Erythroblast (primary cell): ENCODE data around the gene CRB3.

Experiments
- DNase-seq, 2 experiments: peaks; one replicate each; lab custom pipeline; 2025; lab: John Stamatoyannopoulos, UW
- GATA1 ChIP-seq: IDR thresholded peaks from 2 replicates; pipeline ENCODE4 v1.6.1; 2011; ENCODE audit warnings: low read depth, mild to moderate bottlenecking, control low read depth, low read length, moderate library complexity
- POLR2A ChIP-seq: IDR thresholded peaks from 2 replicates; pipeline ENCODE4 v1.6.1; 2011; ENCODE audit warnings: mild to moderate bottlenecking, low read length

CRB3 gene

DNA sequence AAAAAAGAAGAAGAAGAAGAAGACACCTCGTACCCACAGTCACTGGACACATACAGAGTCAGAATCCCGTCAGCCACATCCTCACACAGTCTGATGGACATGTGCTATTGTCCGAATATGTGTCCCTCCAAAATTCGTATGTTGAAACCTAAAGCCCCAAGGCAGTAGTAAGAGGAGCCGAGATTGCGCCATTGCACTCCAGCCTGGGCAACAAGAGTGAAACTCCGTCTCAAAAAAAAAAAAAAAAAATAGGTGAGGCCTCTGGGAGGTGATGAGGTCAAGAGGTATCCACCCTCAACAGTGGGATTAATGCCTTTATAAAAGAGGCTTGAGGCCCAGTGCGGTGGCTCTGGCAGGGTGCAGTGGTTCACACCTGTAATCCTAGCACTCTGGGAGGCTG lies 20.2 kb downstream of the CRB3 start:
- no peak for DNase-seq
- no peak for TF ChIP-seq POLR2A
- no peak for TF ChIP-seq GATA1

DNA sequence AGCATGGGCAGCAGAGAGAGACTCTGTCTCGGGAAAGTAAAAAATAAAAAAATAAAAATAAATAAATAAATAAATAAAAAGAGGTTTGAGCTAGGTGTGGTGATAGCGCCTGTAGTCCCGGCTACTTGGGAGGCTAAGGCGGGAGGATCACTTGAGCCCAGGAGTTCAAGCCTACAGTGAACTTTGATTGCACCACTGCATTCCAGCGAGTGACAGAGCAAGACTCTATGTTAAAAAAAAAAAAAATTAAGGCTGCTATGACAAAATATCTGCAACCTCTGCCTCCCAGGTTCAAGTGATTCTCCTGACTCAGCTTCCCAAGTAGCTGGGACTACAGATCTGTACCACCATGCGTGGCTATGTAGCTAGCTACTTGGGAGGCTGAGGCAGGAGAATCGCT lies 20.8 kb downstream of the CRB3 start:
- TF ChIP-seq GATA1 (no peak), POLR2A (no peak)
- no peak for DNase-seq

DNA sequence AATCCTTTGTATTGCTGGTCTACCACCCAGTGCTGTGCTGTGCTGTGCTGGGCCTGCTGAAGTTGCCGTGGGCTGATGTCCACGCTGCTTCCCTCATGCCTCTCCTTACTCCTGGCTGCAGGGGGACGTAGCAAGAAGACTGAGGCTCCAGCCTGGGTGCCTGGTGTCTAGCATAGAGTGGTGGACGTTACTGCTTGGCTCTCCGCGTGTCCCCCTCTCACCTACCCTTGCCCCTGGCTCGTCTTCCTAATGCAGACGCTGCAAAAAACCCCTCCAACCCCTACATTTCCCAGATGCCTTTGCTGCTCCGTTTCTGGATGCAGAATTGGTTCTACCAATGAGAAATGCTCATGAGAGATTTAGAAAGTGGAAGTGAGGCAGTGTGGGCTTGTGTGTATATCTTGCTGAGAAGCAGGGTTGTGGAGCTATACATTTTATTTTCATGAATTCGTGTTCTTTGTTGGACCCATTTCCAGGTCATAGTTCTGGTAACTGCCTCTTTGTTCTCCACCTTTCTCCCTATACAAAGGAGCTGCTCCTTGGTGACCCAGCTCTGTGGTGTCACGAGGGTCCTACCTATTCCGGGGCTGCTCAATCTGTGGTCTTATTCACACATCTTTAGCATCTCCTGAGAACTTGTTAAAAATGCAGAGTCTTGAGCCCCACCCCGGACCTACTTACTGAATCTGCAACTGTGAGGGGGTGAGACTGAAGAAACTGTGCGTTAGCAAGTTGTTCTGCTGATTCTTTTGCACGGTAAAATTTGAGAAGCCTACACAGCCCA lies 25.4 kb downstream of the CRB3 start:
- DNase-seq: no peak
- TF ChIP-seq POLR2A (no peak), GATA1 (no peak)

DNA sequence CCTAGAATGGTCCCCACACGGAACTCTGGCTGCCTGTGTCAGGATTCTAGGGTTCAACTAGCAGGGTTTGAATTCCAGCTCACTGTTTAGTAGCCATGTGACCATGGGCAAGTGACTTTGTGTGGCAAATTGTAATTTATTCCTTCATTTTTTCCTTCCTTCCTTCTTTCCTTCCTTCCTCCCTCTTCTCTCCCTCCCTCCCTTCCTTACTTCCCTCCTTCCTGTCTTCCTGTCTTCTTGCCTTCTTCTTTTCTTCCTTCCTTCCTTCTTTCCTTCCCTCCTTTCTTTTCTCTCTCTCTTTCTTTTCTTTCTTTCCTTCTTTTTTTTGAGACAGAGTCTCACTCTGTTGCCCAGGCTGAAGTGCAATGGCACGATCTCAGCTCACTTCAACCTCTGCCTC lies 26.1 kb downstream of the CRB3 start:
- TF ChIP-seq POLR2A (no peak), GATA1 (no peak)
- no peak for DNase-seq

- no peak for TF ChIP-seq POLR2A
- TF ChIP-seq GATA1: no peak
- no peak for DNase-seq
Measured at GRCh38 chr19:6491802-6492592, 27.9 kb downstream of the CRB3 start.

DNA sequence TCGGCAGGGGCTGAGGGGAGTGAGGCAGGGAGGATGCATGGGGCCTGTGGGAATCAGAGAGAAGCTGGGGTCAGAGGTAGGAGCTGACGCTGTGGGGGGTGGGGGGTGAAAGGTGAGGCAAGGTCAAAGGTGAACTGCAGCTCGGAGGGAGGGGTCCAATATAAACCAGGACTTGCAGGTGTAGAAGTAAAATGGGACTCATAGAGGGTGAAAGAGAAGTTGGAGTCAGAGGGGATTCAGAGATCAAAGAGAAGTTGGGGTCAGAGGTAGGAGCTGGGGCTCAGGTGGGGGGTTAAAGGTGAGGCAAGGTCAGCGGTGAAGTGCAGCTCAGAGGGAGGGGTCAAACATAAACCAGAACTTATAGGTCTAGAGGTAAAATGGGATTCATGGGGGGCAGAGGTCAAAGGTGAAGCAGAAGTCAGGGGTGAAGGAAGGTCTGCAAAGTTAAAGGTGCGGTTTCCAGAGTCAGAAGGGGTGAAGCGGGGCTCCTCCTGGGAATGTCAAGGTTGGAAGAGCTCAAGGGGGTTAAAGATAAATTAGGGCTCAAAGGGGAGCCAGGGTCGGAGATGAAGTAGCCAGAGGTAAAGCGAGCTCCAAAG lies 30.5 kb downstream of the CRB3 start:
- no peak for DNase-seq
- no peak for TF ChIP-seq GATA1
- TF ChIP-seq POLR2A: no peak

- DNase-seq: no peak
- TF ChIP-seq GATA1: no peak
- no peak for TF ChIP-seq POLR2A
Measured at GRCh38 chr19:6495947-6496346, 31.9 kb downstream of the CRB3 start.

DNA sequence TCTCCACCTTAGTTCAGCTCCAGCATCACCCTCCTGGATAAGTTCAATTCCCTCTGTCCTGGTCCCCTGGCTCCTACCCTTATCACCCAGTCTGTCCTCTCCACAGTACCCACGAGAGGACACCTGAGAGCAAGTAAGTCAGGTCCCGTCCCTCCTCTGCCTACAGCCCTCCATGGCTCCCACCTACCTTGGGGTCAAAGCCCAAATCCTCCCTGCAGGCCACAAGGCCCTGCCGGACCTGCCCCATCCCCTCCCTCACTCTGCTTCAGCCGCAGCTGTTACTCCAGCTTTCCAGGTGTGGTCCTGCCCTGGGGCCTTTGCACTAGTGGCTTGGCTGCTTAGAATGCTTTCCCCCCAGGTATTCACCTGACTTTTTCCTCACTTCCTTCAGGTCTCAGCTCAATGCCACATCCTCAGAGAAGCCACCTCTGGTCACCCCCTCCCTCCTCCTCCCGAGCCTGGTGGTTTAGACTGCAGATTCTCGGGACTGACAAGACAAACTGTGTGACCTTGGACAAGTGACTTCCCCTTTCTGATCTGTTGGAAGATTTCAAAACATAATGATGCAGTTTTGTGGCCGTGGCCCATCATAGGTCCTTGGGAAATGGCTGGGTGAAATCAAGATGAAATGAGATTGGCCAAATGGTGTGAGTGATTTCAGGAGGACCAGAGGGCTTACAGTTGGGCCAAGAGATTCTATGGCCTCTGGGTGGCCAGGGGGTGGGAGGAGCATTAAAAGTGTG lies 34.4 kb downstream of the CRB3 start:
- TF ChIP-seq GATA1 (no peak), POLR2A (no peak)
- no peak for DNase-seq

DNA sequence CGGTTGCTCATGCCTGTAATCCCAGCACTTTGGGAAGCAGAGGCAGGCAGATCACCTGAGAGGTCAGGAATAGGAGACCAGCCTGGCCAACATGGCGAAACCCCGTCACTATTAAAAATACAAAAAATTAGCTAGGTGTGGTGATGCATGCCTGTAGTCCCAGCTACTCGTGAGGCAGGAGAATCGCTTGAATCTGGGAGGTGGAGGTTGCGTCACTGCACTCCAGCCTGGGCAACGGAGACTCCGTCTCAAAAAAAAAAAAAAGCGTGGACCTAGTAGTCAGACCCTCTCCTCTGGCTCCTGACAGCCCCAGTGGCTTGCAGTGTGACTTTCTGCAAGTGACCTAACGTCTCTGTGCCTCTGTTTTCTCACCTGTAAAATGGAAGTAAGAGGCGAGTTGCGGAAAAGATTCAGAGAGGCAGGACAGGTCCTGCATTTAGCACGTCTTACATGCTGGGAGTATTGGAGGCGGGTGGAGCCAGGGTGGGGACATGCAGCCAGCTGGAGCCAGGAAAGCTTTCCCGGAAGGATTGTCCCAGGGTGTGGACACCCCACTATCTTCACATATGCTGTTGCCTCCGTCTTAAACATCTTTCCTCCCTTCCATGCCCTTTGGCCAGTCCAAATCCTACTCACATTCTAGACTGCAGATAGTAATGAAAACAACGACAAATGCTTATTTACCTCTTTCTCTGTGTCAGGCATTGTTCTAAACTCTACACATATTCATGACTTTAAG lies 35.1 kb downstream of the CRB3 start:
- no peak for DNase-seq
- TF ChIP-seq POLR2A (no peak), GATA1 (no peak)

GRCh38 chr19:6500837-6501739 lies 37.0 kb downstream of the CRB3 start:
- DNase-seq: no peak

GRCh38 chr19:6501740-6502648 lies 37.9 kb downstream of the CRB3 start, which contains the start of gene TUBB4A:
TUBB4A (minus strand) TSS chr19:6502309; CDS start chr19:6502212, 97 bp downstream.
- no peak for DNase-seq

More at GRCh38 chr19:6500837-6501739, 37.0 kb downstream of the CRB3 start:
- TF ChIP-seq POLR2A (no peak), GATA1 (no peak)

More at GRCh38 chr19:6501740-6502648, 37.9 kb downstream of the CRB3 start, which contains the start of gene TUBB4A:
- TF ChIP-seq POLR2A (no peak), GATA1 (no peak)
